Anterior cingulate cortex (tissue), 58 donors: Measurements from ENCODE around the gene STX5.

Experiments
- DNase-seq, 58 donors: peaks; one replicate each; lab custom pipeline; 2025; lab: John Stamatoyannopoulos, UW

STX5 gene

GRCh38 chr11:62854825-62855570 is 23.1 kb upstream of the STX5 start:
- no peak for DNase-seq

DNA sequence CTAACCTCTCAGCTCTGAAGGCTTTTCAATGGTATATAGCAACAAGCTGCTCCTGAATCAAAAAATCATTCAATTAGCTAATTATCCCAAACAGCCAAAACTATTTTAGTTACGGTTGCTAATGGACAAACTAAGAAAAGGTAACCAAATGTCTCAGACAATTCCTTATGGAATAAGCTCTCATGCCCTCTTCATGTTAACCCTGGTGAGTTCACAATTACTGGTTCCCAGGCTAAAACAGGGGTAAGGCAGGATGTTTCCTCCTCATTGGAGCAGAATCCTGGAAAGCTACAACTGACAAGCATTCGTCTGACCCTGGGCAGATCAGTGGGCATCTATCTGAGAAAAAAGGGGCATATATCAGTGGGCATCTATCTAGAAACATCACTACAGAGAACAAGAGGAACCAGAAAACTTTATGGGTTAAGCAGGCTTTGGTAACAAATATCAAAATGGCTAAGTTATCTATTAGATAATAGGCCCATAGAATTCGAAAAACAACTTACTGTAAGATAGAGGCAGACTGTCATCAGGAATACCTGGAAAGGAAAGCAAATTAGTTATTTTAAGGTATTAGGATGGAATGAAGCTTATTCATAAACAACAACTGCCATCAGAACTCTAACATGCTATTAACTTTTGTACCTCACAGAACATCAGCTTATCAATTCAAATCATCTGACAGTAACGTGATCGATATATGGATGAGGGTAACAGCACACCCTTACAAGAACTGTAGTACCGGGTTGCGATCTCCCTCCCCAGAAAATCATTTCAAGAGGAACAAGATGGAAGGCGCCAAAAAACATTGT is 22.4 kb upstream of the STX5 start:
- no peak for DNase-seq

DNA sequence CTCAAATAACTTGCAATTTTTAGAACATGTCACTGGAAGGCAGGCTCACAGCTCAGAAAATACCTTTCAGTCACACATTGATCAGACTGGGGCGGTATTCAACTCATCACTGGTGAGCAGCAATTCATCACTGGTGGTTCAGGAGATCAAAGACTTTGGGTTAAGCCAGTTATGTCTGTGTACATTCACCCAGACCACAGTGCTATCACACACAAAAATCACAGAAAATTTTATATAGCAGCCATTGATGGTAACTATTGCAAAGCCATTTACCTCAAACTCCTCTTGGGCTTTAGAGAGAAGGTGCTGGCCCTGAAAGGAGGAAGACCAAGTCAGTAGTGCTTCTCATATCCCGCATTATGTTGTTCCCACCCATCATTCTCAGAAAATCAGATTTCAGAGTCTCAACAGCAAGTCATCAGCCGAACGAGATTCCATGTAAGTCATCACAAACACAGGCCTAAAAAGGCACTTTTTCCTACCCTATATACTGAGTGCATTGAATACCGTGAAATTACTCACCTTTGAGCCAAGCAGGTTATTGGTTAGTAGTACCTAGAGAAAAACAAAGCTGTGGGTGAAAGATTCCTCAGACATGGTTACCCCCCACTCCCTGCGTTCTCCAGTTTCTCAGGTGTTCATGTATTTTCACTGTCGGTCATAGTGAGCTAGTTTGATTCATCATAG is 21.6 kb upstream of the STX5 start:
- DNase-seq: no peak

GRCh38 chr11:62852523-62853188 is 20.8 kb upstream of the STX5 start:
- no peak for DNase-seq

DNA sequence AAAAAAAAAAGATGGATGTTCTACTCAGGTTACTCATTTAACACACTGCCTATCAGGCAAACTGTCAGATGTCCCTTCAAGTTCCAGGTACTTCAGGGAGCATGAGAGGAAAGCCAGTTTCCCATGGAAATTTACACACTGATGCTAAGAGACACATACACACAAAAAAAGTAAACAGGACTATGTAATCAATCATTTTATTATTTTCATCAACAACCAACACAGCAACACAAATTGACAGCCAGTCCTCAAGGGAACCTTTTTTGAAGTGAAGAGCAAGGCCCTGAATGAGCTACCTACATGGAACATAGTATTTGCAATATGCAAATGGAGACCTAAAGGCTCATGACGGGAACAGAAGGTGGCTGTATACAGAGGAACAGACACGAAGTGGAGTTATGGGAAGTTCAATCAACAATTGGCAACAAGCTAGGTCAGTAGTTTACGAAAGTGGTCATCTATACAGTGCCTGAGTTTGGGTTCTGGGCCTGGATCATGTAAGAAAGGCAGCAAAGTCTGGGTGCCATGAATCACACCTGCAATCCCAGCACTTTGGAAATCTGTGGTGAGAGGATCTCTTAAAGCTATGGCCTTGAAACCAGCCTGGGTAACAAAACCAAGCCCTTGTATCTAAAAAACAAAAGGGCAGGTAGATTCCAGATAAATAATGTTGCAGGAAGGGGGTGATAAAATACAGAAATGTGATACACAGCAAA is 20.1 kb upstream of the STX5 start:
- no peak for DNase-seq

DNA sequence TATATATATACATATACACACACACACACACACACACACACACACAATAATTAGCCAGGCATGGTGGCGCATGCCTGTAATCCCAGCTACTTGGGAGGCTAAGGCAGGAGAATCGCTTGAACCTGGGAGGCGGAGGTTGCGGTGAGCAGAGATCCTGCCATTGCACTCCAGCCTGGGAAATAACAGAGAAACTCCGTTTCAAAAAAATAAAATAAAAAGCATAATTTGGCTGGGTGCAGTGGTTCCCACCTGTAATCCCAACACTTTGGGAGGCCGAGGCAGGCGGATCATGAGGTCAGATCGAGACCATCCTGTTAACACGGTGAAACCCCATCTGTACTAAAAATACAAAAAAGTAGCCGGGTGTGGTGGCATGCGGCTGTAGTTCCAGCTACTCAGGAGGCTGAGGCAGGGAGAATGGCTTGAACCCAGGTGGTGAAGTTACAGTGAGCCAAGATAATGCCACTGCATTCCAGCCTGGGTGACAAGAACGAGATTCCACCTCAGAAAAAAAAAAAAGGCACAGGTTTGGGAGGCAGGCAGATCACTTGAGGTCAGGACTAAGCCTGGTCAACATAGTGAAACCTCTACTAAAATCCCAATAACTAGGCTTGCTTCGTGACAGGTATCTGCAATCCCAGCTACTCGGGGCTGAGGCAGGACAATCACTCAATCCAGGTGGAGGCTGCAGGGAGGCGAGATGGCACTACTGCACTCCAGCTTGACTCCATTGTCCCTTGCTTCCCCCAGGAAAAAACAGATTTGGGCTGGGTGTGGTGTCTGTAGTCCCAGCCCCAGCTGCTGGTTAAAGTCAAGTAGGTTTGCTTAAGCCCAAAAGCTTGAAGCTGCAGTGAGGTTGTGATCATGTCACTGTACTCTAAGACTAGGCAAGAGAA is 19.3 kb upstream of the STX5 start:
- DNase-seq: no peak

- DNase-seq: no peak
Observed at GRCh38 chr11:62847767-62848314, 16.0 kb upstream of the STX5 start.

DNA sequence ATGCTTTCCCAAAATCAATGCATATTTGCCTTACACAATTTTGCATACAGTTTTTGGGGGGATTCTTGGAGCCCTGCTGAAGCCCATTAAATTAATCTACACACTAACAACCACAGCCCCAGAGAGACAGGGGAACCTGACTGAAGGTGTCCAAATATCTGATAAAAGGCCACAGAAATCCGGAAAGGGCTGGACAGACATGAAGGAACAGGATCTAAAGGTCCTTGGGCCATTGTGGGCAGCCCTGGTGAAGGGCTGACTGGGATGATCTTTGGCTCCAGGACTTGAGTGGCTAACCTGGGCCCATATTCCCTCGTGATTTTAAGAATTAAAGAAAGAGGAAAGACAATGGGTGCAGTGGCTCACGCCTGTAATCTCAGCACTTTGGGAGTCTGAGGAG is 14.3 kb upstream of the STX5 start:
- DNase-seq: no peak

DNA sequence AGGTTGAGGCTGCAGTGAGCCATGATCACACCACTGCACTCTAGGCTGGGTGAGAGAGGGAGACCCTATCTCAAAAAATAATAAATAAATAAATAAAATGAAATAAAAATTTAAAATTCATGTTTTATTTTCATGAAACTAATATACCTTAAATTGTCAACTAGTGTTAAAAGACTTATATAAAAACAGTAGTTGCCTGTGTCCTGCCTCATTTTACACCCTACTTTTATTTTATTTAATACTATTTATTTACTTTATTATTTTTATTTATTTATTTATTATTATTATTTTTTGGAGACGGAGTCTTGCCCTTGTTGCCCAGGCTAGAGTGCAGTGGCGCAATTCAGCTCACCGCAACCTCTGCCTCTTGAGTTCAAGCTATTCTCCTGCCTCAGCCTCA is 12.3 kb upstream of the STX5 start:
- DNase-seq: no peak

DNA sequence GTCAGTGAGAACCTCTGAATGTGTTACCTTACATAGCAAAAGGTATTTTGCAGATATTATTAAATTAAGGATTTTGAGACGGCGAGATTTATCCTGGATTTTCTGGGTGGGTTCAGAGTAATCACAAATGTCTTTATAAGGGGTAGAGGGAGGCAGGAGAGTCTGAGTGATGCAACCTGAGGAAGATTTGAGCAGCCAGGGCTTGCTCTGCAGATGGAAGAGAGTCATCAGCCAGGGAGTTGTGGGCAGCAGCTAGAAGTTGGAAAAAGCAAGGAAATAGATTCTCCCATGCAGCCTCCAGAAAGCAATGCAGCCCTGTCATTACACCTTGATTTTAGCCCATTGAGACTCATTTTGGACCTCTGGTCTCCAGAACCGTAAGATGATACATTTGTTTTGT is 11.6 kb upstream of the STX5 start:
- no peak for DNase-seq

DNA sequence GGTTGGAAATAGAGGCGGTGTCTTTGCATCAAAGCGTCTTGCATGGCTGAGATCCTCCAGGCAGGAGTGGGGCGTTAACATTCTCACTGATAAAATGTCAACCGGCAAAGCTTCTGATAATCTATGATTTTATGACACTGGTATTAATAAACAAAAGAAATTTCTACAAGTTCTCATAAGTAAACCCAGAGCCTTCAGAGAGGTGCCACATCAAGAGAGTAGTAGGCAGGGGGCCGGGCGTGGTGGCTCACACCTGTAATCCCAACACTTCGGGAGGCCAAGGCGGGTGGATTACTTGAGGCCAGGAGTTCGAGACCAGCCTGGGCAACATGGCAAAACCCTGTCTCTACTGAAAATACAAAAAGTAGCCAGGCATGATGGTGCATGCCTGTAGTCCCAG is 11.0 kb upstream of the STX5 start:
- peak in 1 of 58 donors; percentile 18 for DNase-seq

- peak in 15 of 58 donors; percentile 7 to 59 (median 39) for DNase-seq
Observed at GRCh38 chr11:62842171-62842741, 10.4 kb upstream of the STX5 start.

DNA sequence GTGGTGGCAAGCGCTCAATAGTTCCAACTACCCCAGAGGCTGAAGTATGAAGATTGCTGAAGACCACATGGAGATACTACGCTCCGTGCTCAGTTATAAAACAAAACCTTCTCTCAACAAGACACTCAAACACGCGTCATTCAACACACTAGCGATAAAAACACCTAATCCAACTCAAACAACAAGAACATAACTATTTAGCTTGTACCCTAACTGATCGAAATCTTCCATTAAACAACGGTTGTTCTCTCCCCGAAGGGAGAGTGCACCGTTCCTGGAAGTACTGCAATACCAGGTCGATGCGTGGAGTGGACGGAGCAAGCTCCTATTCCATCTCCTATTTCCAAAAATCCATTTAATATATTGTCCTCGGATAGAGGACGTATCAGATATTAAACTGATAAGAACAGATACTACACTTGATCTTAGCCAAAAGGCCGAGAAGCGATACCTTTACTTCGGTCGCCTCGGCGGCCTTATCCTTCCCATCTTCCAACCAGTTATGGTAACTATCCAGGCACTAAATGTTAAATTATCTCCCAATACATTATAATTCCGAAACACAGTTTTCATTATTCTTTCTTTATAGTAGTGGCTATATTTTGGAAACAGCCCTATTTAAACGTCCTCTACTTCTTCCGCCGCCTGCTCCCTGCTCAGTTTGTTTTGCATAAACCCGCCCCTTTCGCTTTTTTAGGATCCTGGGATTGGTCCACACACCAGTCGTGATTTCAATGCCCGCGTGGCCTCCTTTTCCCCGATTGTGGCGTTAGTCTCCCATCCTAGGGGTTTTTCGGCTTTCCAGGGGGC is 9.7 kb upstream of the STX5 start:
- DNase-seq: peak in 57 of 58 donors; percentile 21 to 97 (median 82)

- peak in 47 of 58 donors; percentile 6 to 75 (median 35) for DNase-seq
Observed at GRCh38 chr11:62840721-62841360, 9.0 kb upstream of the STX5 start.

- peak; percentile 43 to 99 (median 90) for DNase-seq
Observed at GRCh38 chr11:62839050-62839945, 7.4 kb upstream of the STX5 start, which contains the start of gene WDR74. TSS of gene WDR74 (minus strand) at chr11:62839590. CDS start at chr11:62839570, 20 bp downstream.

GRCh38 chr11:62835336-62835735 is 3.5 kb upstream of the STX5 start:
- no peak for DNase-seq
